ENCODE data around the gene VAV2. TPM values are rescaled to one million over a fixed set of nuclear protein-coding genes. Genes with fewer than 3 reads are reported as not detected.

VAV2 gene
- total RNA-seq, 2 donors from 2014 or later, result 3.5 to 5.5 TPM

- no peak overlapping the region for H3K4me3 Mint-ChIP-seq
- no peak for DNase-seq
- peaks cover 7% of the 10 kb centered on the region for H3K36me3 Mint-ChIP-seq (ENCODE audit: low read depth)
- H3K9me3 ChIP-seq (ENCODE audit: control insufficient read depth, low read length, poor library complexity, severe bottlenecking), result no peaks in the 10 kb centered on the region
- H3K27me3 Mint-ChIP-seq, result no peaks in the 10 kb centered on the region
- H3K27ac Mint-ChIP-seq, result no peak overlapping the region
- ATAC-seq, result no peak
- peaks cover 5% of the 10 kb centered on the region for H3K4me1 Mint-ChIP-seq
Observed at GRCh38 chr9:134032456-134033222, 40.5 kb upstream of the VAV2 start.

- Mint-ChIP-seq H3K4me1 (peaks cover 5% of the 10 kb centered on the region), H3K27me3 (no peaks in the 10 kb centered on the region), H3K4me3 (no peak overlapping the region), H3K27ac (no peak overlapping the region), H3K36me3 (ENCODE audit: low read depth) (peaks cover 7% of the 10 kb centered on the region)
- H3K9me3 ChIP-seq (ENCODE audit: control insufficient read depth, low read length, poor library complexity, severe bottlenecking), result no peaks in the 10 kb centered on the region
- DNase-seq, result no peak
- no peak for ATAC-seq
Observed at GRCh38 chr9:134031783-134032182, 39.7 kb upstream of the VAV2 start.

GRCh38 chr9:134030821-134031470 lies 38.8 kb upstream of the VAV2 start:
- Mint-ChIP-seq H3K27me3 (no peaks in the 10 kb centered on the region), H3K4me1 (peaks cover 11% of the 10 kb centered on the region), H3K4me3 (no peak overlapping the region), H3K27ac (no peak overlapping the region), H3K36me3 (ENCODE audit: low read depth) (peaks cover 3% of the 10 kb centered on the region)
- H3K9me3 ChIP-seq (ENCODE audit: control insufficient read depth, low read length, poor library complexity, severe bottlenecking), result no peaks in the 10 kb centered on the region
- no peak for ATAC-seq
- DNase-seq, result no peak

GRCh38 chr9:134029248-134030226 lies 37.4 kb upstream of the VAV2 start:
- H3K36me3 Mint-ChIP-seq (ENCODE audit: low read depth), result peaks cover 3% of the 10 kb centered on the region
- peaks cover 15% of the 10 kb centered on the region for H3K4me1 Mint-ChIP-seq
- H3K4me3 Mint-ChIP-seq, result no peak overlapping the region
- no peak overlapping the region for H3K27ac Mint-ChIP-seq
- no peak for ATAC-seq
- H3K27me3 Mint-ChIP-seq, result no peaks in the 10 kb centered on the region
- no peaks in the 10 kb centered on the region for H3K9me3 ChIP-seq (ENCODE audit: control insufficient read depth, low read length, poor library complexity, severe bottlenecking)
- DNase-seq, result no peak

- no peak overlapping the region for H3K4me3 Mint-ChIP-seq
- no peak for DNase-seq
- H3K9me3 ChIP-seq (ENCODE audit: control insufficient read depth, low read length, poor library complexity, severe bottlenecking), result no peaks in the 10 kb centered on the region
- peak overlapping the region; percentile 85 for H3K27ac Mint-ChIP-seq
- ATAC-seq, result no peak
- peaks cover 3% of the 10 kb centered on the region for H3K36me3 Mint-ChIP-seq (ENCODE audit: low read depth)
- no peaks in the 10 kb centered on the region for H3K27me3 Mint-ChIP-seq
- H3K4me1 Mint-ChIP-seq, result peaks cover 17% of the 10 kb centered on the region
Observed at GRCh38 chr9:134028575-134029247, 36.6 kb upstream of the VAV2 start.

GRCh38 chr9:134028076-134028475 lies 36.0 kb upstream of the VAV2 start:
- Mint-ChIP-seq H3K36me3 (ENCODE audit: low read depth) (no peaks in the 10 kb centered on the region), H3K4me1 (peaks cover 15% of the 10 kb centered on the region), H3K27me3 (no peaks in the 10 kb centered on the region), H3K4me3 (no peak overlapping the region), H3K27ac (peak overlapping the region; percentile 85)
- no peaks in the 10 kb centered on the region for H3K9me3 ChIP-seq (ENCODE audit: control insufficient read depth, low read length, poor library complexity, severe bottlenecking)
- ATAC-seq, result no peak
- DNase-seq, result no peak

GRCh38 chr9:134027561-134027960 lies 35.4 kb upstream of the VAV2 start:
- Mint-ChIP-seq H3K27ac (peak overlapping the region; percentile 85), H3K4me3 (no peak overlapping the region), H3K27me3 (no peaks in the 10 kb centered on the region), H3K36me3 (ENCODE audit: low read depth) (no peaks in the 10 kb centered on the region), H3K4me1 (peaks cover 15% of the 10 kb centered on the region)
- H3K9me3 ChIP-seq (ENCODE audit: control insufficient read depth, low read length, poor library complexity, severe bottlenecking), result no peaks in the 10 kb centered on the region
- no peak for ATAC-seq
- DNase-seq, result no peak

GRCh38 chr9:134026981-134027380 lies 34.9 kb upstream of the VAV2 start:
- Mint-ChIP-seq H3K4me3 (peak overlapping the region; percentile 56), H3K36me3 (ENCODE audit: low read depth) (no peaks in the 10 kb centered on the region), H3K4me1 (peaks cover 15% of the 10 kb centered on the region), H3K27ac (no peak overlapping the region), H3K27me3 (no peaks in the 10 kb centered on the region)
- ATAC-seq (no peak), DNase-seq (no peak)
- no peaks in the 10 kb centered on the region for H3K9me3 ChIP-seq (ENCODE audit: control insufficient read depth, low read length, poor library complexity, severe bottlenecking)

- H3K27me3 Mint-ChIP-seq, result no peaks in the 10 kb centered on the region
- DNase-seq (no peak), ATAC-seq (no peak)
- peak overlapping the region; percentile 24 for H3K27ac Mint-ChIP-seq
- no peaks in the 10 kb centered on the region for H3K36me3 Mint-ChIP-seq (ENCODE audit: low read depth)
- H3K4me3 Mint-ChIP-seq, result peak overlapping the region; percentile 86
- no peaks in the 10 kb centered on the region for H3K9me3 ChIP-seq (ENCODE audit: control insufficient read depth, low read length, poor library complexity, severe bottlenecking)
- peaks cover 15% of the 10 kb centered on the region for H3K4me1 Mint-ChIP-seq
Observed at GRCh38 chr9:134026581-134026980, 34.5 kb upstream of the VAV2 start.

GRCh38 chr9:134025606-134026541 lies 33.8 kb upstream of the VAV2 start:
- ATAC-seq, result peak; percentile 39
- Mint-ChIP-seq H3K4me3 (peak overlapping the region; percentile 86), H3K27ac (peak overlapping the region; percentile 24)

GRCh38 chr9:134024828-134025605 lies 32.9 kb upstream of the VAV2 start, which contains the start of gene BRD3OS:
BRD3OS (plus strand) TSS chr9:134025481; CDS start chr9:134026748, 1,267 bp downstream.
- peaks cover 15% of the 10 kb centered on the region for H3K4me1 Mint-ChIP-seq
- peak within 1 kb of the TSS; percentile 25 for H3K27ac Mint-ChIP-seq
- H3K9me3 ChIP-seq (ENCODE audit: control insufficient read depth, low read length, poor library complexity, severe bottlenecking), result no peaks in the 10 kb centered on the region
- H3K4me3 Mint-ChIP-seq, result peak within 1 kb of the TSS; percentile 86
- no peaks in the 10 kb centered on the region for H3K27me3 Mint-ChIP-seq
- ATAC-seq (peak; percentile 91), DNase-seq (peak; percentile 86 to 90 (median 89))
- H3K36me3 Mint-ChIP-seq (ENCODE audit: low read depth), result no peaks in the 10 kb centered on the region

More at GRCh38 chr9:134025606-134026541, 33.8 kb upstream of the VAV2 start:
- peaks cover 15% of the 10 kb centered on the region for H3K4me1 Mint-ChIP-seq
- H3K9me3 ChIP-seq (ENCODE audit: control insufficient read depth, low read length, poor library complexity, severe bottlenecking), result no peaks in the 10 kb centered on the region
- H3K27me3 Mint-ChIP-seq, result no peaks in the 10 kb centered on the region
- H3K36me3 Mint-ChIP-seq (ENCODE audit: low read depth), result no peaks in the 10 kb centered on the region
- peak; percentile 31 to 37 (median 33) for DNase-seq
